Fibroblast of pulmonary artery (primary cell): Measurements from ENCODE around the gene NPC1L1.

Source experiments
- DNase-seq: peaks from one replicate; pipeline ENCODE4 v3.0.0-alpha.2; 2010; ENCODE audit warnings: low read depth
- H3K4me3 ChIP-seq: replicated peaks from 2 replicates; pipeline ENCODE4 v1.5.1; 2011; ENCODE audit warnings: low read depth, mild to moderate bottlenecking, control low read depth, low read length, moderate library complexity
- TF ChIP-seq, protein P1 (sequence below): IDR thresholded peaks from 2 replicates; pipeline ENCODE4 v1.5.1; 2011; ENCODE audit warnings: mild to moderate bottlenecking, control low read depth, low read length, inconsistent platforms; ENCODE audit errors: missing control alignments

NPC1L1 gene

DNA sequence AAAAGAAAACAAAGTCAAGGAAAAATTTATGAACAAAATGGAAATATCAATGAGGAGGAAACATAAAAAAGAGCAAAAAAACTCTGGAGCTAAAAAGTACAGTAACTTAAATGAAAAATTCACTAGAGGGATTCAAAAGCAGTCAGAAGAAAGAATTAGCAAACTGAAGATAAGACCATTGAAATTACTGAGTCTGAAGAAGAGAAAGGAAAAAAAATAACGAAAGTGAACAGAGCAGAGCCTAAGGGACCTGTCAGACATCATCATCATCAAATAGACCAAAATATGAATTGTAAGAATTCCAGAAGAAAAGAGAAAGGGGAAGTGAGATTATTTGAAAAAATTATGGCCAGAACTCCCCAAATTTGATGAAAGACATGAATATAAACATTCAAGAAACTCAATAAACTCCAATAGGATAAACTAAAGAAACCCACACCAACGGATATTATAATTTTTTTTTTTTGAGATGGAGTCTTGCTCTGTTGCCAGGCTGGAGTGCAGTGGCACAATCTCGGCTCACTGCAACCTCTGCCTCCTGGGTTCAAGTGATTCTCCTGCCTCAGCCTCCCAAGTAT, 16.2 kb downstream of the NPC1L1 start:
- H3K4me3 ChIP-seq: no peak overlapping the region
- TF ChIP-seq, protein P1, sequence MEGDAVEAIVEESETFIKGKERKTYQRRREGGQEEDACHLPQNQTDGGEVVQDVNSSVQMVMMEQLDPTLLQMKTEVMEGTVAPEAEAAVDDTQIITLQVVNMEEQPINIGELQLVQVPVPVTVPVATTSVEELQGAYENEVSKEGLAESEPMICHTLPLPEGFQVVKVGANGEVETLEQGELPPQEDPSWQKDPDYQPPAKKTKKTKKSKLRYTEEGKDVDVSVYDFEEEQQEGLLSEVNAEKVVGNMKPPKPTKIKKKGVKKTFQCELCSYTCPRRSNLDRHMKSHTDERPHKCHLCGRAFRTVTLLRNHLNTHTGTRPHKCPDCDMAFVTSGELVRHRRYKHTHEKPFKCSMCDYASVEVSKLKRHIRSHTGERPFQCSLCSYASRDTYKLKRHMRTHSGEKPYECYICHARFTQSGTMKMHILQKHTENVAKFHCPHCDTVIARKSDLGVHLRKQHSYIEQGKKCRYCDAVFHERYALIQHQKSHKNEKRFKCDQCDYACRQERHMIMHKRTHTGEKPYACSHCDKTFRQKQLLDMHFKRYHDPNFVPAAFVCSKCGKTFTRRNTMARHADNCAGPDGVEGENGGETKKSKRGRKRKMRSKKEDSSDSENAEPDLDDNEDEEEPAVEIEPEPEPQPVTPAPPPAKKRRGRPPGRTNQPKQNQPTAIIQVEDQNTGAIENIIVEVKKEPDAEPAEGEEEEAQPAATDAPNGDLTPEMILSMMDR: no peak
- DNase-seq: no peak

DNA sequence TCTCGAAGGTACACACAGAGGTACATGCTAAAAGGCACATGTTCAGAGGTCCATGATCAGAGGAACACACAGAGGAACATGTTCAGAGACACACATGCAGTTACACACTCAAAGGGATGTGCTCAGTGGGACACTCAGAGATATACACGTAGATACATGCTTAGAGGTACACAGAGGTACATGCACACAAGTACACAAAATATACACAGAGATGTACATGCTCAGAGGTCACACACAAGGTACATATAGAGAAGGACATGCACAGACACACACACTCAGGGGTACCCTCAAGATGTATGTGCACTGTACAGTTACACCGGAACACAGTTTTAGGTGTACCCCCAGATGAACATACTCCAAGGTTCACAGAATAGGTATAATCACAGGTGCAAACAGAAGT, 18.8 kb downstream of the NPC1L1 start:
- no peak for DNase-seq
- no peak overlapping the region for H3K4me3 ChIP-seq
- TF ChIP-seq, protein P1: no peak

DNA sequence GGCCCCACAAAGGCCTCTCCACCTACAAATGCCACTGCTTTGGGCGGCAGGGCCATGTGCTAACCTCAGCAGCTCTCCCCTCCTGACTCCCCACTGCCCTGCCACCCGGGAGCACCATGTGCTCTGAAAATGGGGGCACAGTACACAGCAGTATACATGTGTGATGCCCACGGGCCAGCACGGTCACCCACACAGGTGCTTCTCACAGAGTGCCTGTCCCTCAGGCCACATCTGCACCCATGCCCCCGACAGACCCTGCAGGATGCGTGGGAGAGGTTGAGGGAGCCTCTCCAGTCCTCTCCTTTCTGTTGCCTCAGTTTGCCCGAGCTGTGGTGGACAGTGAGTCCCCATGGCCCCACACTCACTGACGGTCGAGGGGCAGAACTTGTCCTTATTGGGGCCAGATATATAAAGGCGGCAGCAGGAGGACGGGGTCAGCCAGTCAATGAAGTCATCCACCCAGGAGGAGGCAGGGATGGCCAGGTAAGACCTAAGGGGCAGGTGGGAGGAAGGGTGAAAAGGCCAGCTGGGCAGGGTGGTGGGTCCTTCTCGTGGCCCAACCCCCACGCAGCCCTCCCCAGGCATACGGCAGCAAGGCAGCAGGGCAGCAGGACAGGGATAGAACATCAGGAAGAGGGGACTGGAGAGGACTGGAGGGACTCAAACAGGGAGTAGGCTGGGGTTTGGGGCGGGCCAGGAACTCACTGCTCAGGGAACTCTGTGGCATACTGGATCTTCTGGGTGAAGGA, 19.6 kb downstream of the NPC1L1 start:
- TF ChIP-seq, protein P1: no peak
- no peak overlapping the region for H3K4me3 ChIP-seq
- DNase-seq: no peak

DNA sequence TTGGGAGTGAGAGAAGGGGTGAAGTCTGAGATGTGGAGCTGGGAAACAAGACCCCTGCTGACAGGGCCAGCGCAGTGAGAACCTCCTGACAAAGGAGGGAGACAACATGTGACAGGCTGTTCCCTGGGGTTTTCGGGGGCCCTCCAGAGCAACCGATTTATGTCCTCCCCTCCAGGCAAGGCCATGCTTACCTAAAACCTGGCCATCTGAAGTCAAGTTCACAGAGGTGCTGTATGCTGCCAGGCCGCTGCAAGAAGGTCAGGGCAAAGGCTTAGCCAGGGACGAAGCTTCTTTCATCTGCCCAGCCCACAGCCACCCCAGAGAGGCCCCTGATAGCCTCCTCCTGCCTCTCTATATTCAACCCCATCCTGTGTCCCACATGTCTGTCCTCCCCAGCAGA, 20.6 kb downstream of the NPC1L1 start:
- TF ChIP-seq, protein P1: no peak
- H3K4me3 ChIP-seq: no peak overlapping the region
- no peak for DNase-seq

DNA sequence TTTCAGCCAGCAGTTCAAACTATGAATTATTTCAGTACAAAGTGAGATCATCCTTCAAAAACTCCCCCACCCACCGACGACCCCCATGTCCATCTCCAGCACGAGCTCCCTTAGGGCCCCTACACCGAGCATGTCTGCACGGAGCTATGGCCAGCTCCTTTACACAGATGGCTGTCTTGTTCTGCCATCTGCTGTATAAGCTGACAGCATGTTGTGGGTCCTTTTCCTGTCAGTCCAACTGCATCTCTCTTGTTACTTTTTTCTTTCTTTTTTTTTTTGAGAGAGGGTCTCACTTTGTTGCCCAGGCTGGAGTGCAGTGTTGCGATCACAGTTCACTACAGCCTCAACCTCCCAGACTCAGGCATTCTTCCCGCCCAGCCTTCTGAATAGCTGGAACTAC, 21.6 kb downstream of the NPC1L1 start:
- DNase-seq: no peak
- no peak overlapping the region for H3K4me3 ChIP-seq
- TF ChIP-seq, protein P1: no peak

DNA sequence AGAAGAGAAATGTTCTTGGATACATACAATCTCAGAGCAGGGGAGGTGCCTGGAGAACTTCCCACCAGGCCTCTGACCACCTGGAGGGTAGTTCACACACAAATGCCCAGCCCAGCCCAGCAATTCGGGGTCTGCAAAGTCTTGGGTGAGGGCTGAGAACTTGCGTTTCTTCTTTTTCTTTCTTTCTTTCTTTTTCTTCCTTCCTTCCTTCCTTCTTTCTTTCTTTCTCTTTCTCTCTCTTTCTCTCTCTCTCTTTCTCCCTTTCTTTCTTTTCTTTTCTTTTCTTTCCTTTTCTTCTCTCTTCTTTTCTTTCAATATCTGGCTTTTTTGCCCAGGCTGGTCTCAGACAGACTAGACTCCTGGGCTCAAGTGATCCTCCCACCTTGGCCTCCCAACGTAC, 22.4 kb downstream of the NPC1L1 start:
- no peak for DNase-seq
- H3K4me3 ChIP-seq: no peak overlapping the region
- TF ChIP-seq, protein P1: no peak

DNA sequence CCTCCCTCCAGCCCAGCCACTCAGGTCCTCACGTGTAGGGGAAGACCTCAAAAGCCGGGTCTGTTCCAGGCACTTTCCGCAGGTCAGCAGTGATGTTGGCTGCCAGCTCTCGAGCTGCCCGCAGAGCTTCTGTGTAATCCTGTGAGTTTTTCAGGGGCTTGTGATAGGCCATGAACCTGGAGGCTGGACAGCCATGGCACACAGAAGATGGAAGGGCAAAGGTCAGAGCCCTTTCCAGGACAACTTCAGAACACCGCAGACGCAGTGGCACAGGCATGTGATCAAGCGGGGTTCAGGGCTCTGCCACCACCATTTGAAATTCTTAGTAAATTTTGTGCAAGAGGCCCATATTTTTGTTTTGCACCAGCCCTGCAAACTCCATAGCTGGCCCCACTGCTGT, 24.0 kb downstream of the NPC1L1 start:
- no peak for DNase-seq
- no peak overlapping the region for H3K4me3 ChIP-seq
- TF ChIP-seq, protein P1: no peak
